Forelimb muscle (tissue), 1 donor: ENCODE data around the gene SLC9A7. TPM values are rescaled to one million over a fixed set of nuclear protein-coding genes. Genes with fewer than 3 reads are reported as not detected.

Experiments used
- DNase-seq: peaks from one replicate; pipeline ENCODE4 v3.0.0-alpha.2; 2013; ENCODE audit warnings: low read depth
- polyA plus RNA-seq: library from polyadenylated mRNA; unstranded; fragments of 120-200 nt; gene quantifications from one replicate; pipeline ENCODE4 v1.2.1, GENCODE V29; 2013; ENCODE audit not compliant: insufficient read length

Gene SLC9A7
- polyA plus RNA-seq, 1 donor: 8.9 TPM

DNA sequence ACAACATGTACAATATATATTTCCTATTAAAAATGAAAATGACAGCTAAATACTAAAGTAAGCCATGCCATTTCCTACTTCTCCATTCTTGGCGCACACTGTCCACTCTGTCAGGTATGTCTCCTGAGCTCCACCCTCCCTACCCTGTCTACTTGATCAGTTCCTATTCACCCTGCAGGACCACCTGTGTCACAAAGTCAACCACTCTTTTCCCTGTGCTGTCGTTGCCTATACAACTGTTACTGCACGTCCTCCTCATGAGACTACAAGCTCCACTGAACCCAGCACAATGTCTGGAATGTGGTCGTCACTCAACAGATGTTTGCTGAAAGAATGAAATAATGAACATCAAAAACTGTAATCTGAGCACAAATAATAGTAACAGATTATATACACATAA lies 54.9 kb downstream of the SLC9A7 start:
- DNase-seq: no peak

GRCh38 chrX:46698691-46699090 lies 60.2 kb downstream of the SLC9A7 start:
- no peak for DNase-seq

DNA sequence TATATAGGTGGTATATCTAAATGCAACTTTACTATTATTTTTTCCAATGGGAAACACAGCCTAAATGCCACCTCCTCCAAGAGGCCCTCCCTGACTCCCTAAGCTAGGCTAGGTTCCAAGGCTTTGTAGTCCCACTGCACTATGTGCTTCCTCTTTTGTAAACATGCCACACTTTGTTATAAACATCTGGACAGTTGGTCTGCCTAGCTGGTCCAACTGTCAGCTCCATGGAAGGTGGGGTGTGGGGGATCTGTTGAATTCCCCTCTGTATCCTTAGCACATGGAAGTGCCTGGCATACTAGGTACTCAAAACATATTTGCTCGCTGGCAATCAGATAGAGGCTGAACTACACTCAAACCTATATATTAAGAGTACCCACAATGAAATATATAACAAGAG lies 63.4 kb downstream of the SLC9A7 start:
- no peak for DNase-seq

DNA sequence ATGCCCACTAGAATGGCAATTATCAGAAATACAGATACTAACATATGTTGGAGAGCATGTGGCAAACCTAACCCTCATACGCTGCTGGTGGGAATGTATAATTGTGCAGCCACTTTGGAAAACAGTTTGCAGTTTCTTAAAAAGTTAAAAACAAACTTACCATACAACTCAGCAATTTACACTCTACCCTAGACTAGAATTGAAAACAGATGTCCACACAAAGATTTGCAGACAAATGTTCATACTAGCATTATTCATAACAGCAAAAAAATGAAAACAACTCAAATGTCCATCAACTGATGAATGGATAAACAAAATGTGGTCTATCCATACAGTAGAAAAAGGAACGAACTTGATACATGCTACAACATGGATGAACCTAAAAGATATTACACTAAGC lies 64.4 kb downstream of the SLC9A7 start:
- DNase-seq: no peak

DNA sequence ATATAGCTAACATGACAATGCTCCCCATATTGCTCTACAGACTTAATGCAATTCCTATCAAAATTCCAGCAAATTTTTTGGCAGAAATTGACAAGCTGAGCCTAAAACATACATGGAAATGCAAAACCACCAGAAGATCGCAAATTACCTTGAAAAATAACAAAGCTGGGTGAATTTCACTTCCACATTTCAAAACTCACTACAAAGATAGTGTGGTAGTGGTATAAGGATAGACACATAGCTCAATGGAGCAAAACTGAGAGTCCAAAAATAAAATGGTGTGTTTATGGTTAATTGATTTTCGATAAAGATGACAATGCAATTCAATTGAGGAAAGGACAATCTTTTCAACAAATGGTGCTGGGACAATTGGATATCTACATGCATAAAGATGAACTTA lies 65.8 kb downstream of the SLC9A7 start:
- no peak for DNase-seq

GRCh38 chrX:46690818-46691217 lies 68.1 kb downstream of the SLC9A7 start:
- DNase-seq: no peak

- no peak for DNase-seq
These were observed 71.3 kb downstream of the SLC9A7 start for GRCh38 chrX:46687619-46688018.

- DNase-seq: peak; percentile 13
These were observed 72.8 kb downstream of the SLC9A7 start for GRCh38 chrX:46686003-46686645.

- DNase-seq: no peak
These were observed 75.9 kb downstream of the SLC9A7 start for GRCh38 chrX:46683048-46683447.

DNA sequence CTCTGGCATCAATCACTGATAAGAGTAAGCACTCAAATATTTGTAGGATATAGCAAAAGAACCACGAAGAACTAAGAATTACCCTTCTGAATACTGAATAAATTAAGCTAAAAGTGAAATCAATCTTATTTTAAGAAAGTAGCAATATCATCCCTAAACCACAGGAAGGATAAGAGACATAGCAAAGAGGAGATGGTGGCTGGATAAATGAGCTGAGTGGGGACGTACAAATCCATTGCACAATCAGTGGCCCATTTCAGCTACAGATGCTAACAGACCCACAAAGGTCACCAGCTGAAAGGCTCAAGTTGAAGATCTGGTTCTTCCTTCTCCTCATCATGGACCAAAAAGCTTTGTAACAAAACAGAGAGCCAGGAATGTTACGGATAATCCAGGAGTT lies 77.1 kb downstream of the SLC9A7 start:
- DNase-seq: no peak

GRCh38 chrX:46678232-46678631 lies 80.7 kb downstream of the SLC9A7 start:
- DNase-seq: no peak

GRCh38 chrX:46676399-46677356 lies 82.2 kb downstream of the SLC9A7 start:
- no peak for DNase-seq

GRCh38 chrX:46673620-46674359 lies 85.1 kb downstream of the SLC9A7 start:
- no peak for DNase-seq

DNA sequence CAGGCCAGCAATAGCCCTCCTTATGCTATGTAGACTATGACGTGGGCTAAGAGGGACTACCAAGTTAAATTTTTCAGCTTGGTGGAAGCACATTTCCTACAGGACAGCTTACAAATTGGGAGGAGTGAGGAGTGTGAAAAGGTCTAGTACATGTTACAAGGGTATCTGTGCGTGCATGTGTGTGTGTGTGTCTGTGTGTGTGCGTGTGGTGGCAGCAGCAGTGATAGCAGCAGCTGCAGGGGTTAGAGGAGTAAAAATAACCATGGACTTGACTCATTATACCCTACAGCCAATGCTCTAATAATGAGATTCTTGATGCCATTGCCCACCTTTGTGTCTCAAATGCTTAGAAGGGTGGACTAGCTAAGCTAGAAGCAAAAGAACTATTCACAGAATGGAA lies 88.6 kb downstream of the SLC9A7 start:
- DNase-seq: no peak

DNA sequence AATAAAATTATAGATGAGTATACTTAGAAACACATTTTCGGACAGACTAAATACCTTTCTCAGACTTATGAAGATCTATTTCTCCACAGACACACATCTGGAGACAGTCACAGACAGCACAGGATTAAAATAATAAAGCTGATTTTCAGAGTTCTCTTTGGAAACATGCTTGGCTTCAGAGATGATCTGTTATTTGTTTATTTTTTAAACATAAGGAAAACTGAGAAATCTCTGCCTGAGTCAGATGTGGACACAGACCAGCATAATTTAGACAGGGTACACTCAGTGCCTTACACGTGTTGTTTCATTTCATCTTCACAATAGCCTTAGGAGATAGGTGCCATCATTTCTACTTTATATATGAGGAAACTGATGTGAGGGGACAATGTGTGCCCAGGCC lies 92.1 kb downstream of the SLC9A7 start:
- no peak for DNase-seq

DNA sequence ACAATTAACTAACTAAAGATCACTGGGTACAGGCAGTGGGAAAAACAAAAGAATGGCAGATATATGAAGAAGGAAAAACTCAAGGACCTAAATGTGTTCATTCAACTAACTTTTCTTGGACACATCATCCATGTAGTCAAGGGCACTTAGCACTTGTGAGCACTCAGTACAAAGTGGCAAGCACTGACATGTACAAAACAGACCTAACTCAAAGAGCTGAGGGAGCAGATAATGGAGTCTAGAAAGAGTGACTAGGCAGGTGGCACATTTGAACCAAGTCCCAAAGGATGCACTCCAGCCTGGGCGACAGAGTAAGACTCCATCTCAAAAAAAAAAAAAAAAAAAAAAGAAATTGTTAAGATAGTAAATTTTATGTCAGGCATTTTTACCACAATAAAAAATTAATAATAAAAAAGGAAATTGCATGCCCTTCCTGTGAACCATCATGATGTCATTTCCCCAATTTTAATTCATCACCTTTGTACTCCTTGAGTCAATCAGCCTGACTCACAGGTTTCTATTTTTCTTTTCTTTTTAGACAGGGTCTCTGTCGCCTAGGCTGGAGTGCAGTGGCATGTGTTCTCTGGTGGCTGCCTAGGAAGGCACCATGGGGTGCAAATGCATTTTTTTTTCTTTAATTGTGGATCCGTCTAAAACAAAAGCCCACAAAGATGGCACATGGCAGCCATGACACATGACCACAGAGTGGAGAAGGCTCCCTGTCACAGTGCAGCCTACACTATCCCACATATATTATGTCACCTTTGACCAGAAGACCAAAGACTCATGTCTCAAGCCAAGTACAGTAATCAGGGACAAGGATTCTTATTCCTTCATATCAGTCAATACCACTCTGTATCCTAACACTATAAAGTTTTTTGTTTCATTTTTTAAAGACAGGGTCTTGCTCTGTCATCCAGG lies 93.4 kb downstream of the SLC9A7 start:
- no peak for DNase-seq

DNA sequence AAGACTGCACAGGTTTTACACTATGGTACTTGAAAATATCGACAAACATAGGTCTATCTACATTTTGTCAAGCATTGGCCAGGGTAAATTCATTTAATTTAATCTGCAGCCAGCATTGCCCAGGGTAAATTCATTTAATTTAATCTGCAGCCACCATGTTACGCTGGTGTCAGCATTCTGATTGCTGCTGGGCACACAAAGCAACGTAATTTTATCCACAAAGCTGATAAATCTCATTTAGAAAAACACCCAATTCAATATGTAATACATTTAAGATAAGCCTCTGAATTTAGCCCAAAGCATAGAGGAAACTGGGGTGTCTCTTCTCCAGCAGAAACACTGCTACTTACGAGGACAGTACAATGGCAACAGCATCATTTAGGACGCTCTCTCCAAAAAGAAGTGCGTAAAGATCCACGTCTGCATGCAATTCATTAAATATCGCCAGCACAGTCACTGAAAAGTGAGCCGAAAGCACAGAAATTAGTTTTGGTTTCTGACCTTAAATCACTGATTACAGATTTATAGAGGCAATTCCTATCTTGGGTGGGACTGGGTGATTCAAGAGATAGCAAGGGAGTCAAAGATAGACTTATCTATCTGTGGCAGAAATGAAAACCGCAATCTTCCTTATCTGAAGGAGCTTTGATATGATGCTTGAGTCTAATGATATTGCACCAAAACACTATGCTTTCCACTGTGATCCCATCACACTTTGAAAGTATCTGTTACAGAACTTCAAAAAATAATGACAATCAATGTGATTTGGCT lies 96.5 kb downstream of the SLC9A7 start:
- no peak for DNase-seq

DNA sequence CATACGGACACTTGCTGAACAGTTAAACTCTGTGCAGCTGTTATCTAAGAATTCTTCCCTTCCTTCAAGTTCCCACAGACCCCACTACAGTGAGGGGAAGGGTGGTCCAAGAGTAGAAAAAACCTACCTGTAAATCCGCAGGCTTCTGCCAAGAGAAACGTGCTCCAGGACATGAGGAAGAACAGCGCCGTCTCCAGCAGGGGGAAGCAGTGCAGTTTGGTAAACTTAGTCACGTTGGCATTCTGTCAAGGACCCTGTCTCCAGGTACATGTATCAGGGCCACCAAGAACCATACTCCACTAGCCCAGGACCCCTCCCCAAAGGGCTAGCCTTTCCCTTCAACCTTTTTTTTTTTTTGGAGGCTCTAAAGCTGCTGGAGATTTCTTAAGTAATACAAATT lies 105.4 kb downstream of the SLC9A7 start:
- DNase-seq: no peak

DNA sequence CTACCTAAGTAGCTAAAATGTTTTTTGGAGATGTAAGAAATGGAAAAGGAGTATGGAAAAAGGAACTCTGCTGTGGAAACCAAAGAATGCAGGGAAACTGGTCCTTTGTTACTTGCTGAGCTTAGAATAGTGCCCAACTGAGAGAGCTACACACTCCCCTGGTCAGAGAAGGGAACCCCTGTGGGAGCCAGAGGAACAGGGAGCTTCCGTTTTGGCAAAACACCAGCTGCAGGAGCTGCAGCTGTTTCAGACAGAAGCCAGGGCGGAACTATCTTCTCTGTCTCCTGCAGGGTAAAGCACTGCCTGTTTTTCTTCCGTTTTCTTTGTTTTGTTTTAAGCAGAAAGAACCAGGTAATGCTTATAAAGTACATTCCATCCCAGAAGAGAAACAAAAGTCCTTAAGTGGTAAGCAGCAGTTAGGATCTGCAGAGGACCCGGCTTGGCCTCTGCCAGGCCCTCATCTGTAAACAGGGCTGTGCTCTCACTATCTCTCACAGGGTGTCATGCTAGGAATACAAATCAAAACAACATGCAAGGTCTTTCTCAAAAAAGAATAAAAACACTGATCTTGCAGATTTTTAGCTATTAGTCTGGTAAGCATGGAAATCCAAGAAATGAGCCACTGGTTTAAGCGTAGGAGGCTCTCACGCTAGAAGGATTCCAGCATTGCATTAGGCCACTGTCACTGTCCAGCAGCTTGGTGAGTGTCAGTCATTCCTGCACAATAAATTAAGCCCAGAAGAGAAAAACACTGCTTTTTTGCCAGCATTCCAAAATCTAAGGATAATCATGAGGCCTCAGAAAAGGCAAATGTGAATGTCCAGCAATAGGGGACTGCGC lies 109.3 kb downstream of the SLC9A7 start:
- DNase-seq: no peak

DNA sequence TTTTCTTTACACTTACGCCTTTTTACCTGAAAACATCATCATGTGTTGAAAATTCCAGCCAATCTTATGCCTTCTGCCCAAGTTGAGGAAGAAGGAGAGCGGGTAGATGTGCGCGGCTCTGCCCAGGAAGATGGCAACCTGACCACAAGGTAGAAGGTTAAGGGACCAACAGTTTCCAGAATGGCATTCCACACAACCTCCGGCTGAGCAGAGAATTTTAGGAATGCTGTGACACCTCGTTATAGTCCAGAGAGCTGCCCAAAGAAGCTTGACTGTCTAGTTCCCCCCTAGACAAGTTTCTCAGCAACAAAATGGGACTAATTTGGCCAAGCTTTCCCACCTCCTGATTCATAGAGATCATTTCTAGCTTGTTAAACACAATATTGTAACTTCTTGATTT lies 110.3 kb downstream of the SLC9A7 start:
- DNase-seq: no peak
